ENCODE results near the gene UGT1A1. TPM values are rescaled to one million over a fixed set of nuclear protein-coding genes. Genes with fewer than 3 reads are reported as not detected.

The UGT1A1 gene
- not detected for total RNA-seq (ENCODE audit: unreplicated experiment)
- long read RNA-seq: 0 reads

- H3K9me3 Mint-ChIP-seq (ENCODE audit: unreplicated experiment): no peaks in the 10 kb centered on the region
- no peaks in the 10 kb centered on the region for H3K36me3 Mint-ChIP-seq (ENCODE audit: low read depth, unreplicated experiment)
- no peaks in the 10 kb centered on the region for H3K4me1 Mint-ChIP-seq (ENCODE audit: unreplicated experiment)
- no peak within 1 kb of the TSS for H3K27ac Mint-ChIP-seq (ENCODE audit: unreplicated experiment)
- DNase-seq (ENCODE audit: low spot score): no peak
- no peaks in the 10 kb centered on the region for H3K27me3 Mint-ChIP-seq (ENCODE audit: unreplicated experiment)
- no peak within 1 kb of the TSS for H3K4me3 Mint-ChIP-seq (ENCODE audit: unreplicated experiment)
- no peak for TF ChIP-seq CTCF (IDR thresholded peaks at IDR 0.05; ENCODE audit: unreplicated experiment)
Measured at GRCh38 chr2:233760043-233760442, at the start of gene UGT1A1. Gene UGT1A1, plus strand, starts transcription at chr2:233760270. Its CDS starts 18 bp downstream, at chr2:233760288.

GRCh38 chr2:233711312-233712008 lies 48.6 kb upstream of the UGT1A1 start:
- Mint-ChIP-seq H3K27ac (ENCODE audit: unreplicated experiment) (no peak overlapping the region), H3K9me3 (ENCODE audit: unreplicated experiment) (no peaks in the 10 kb centered on the region), H3K4me3 (ENCODE audit: unreplicated experiment) (no peak overlapping the region), H3K4me1 (ENCODE audit: unreplicated experiment) (no peaks in the 10 kb centered on the region), H3K36me3 (ENCODE audit: low read depth, unreplicated experiment) (no peaks in the 10 kb centered on the region), H3K27me3 (ENCODE audit: unreplicated experiment) (no peaks in the 10 kb centered on the region)
- DNase-seq (ENCODE audit: low spot score): peak; percentile 89
- peak; percentile 85 for TF ChIP-seq CTCF (IDR thresholded peaks at IDR 0.05; ENCODE audit: unreplicated experiment)

- Mint-ChIP-seq H3K27ac (ENCODE audit: unreplicated experiment) (no peak within 1 kb of the TSS), H3K4me1 (ENCODE audit: unreplicated experiment) (no peaks in the 10 kb centered on the region), H3K36me3 (ENCODE audit: low read depth, unreplicated experiment) (no peaks in the 10 kb centered on the region), H3K9me3 (ENCODE audit: unreplicated experiment) (no peaks in the 10 kb centered on the region), H3K4me3 (ENCODE audit: unreplicated experiment) (no peak within 1 kb of the TSS), H3K27me3 (ENCODE audit: unreplicated experiment) (no peaks in the 10 kb centered on the region)
- TF ChIP-seq CTCF (IDR thresholded peaks at IDR 0.05; ENCODE audit: unreplicated experiment): no peak
- DNase-seq (ENCODE audit: low spot score): no peak
Measured at GRCh38 chr2:233712611-233713261, 47.3 kb upstream of the UGT1A1 start, which contains the start of gene UGT1A5. Gene UGT1A5, plus strand, starts transcription at chr2:233712907. Its CDS starts 85 bp downstream, at chr2:233712992.

GRCh38 chr2:233713262-233713615 lies 46.8 kb upstream of the UGT1A1 start:
- no peak overlapping the region for H3K27ac Mint-ChIP-seq (ENCODE audit: unreplicated experiment)
- H3K36me3 Mint-ChIP-seq (ENCODE audit: low read depth, unreplicated experiment): no peaks in the 10 kb centered on the region
- no peak overlapping the region for H3K4me3 Mint-ChIP-seq (ENCODE audit: unreplicated experiment)

More at GRCh38 chr2:233713262-233713615, 46.8 kb upstream of the UGT1A1 start:
- Mint-ChIP-seq H3K9me3 (ENCODE audit: unreplicated experiment) (no peaks in the 10 kb centered on the region), H3K4me1 (ENCODE audit: unreplicated experiment) (no peaks in the 10 kb centered on the region), H3K27me3 (ENCODE audit: unreplicated experiment) (peaks cover 2% of the 10 kb centered on the region)
- TF ChIP-seq CTCF (IDR thresholded peaks at IDR 0.05; ENCODE audit: unreplicated experiment): no peak
- DNase-seq (ENCODE audit: low spot score): no peak
